HG03135 (cell line): ENCODE data around the gene GRAMD2B.
"Not testable (repeated sequence)": the region's sequence is repeated elsewhere in the genome, so short reads cannot be mapped to it uniquely, and the experiment has no call there.

Experiments
- ATAC-seq: cut with Tn5 transposase; IDR thresholded peaks from one replicate; pipeline ENCODE4 v1.9.1; 2021; ENCODE audit warnings: mild to moderate bottlenecking, moderate library complexity; ENCODE audit not compliant: unreplicated experiment

GRAMD2B gene, protein sequence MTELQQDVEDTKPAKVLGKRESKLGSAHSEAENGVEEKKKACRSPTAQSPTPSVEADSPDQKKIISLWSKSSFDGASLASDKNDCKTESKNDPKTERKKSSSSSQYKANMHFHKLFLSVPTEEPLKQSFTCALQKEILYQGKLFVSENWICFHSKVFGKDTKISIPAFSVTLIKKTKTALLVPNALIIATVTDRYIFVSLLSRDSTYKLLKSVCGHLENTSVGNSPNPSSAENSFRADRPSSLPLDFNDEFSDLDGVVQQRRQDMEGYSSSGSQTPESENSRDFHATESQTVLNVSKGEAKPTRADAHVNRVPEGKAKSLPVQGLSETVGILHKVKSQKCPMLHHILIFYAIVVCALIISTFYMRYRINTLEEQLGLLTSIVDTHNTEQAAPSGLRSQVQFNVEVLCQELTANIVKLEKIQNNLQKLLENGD

DNA sequence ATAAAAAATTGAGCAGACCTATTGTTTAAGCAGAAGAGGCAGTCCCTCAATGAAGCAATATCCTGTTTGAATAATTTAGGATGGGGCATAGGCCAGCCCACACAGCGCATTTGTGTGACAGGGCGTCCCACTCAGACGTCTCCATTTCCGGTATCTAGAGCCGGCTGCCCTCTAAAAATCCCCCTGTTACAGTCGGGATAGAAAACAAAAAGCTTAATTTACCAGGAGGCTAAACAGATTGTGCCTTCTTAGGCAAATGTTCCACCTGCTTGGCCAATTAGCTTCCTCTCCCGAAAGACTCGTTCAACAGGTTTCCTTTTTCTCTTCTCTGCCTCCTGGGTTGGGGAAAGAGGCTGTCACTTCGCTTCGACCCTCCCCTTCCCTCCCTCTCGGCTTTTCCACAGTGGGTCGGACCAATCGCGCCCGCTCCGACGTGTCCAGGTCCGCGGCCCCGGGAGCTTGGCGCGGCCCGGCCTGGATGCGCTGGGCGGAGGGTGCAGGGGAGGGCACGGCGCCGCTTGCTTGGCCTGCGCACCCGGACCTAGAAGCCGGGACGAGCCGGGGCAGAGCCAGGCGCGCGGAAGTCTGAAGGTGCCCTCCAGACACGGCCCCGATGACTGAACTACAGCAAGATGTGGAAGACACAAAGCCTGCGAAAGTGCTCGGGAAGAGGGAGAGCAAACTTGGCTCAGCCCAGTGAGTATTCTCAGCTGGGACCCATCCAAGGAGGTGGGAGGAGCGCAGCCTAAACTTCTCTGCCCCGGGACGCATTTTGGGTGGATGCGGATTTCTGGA lies at the start of gene GRAMD2B:
Gene GRAMD2B (plus strand): TSS at position 416 of the 795 bp plus-strand sequence. CDS start 198 bp downstream, at position 614.
- ATAC-seq: peak; percentile 93

DNA sequence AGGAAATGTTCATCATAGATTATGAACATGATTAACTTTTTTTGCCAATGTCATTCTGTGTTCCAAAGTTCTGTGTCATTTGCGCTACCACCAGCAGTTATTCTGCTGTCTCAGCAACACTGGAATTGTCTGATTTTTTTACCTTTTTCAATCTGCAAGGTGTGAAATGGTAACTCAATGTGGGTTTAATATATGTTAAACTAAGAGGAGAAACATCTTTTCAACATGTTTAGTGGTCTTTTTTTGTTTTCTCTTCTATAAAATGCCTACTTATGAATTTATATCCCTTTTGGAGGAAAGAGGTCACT lies 49.1 kb upstream of the GRAMD2B start:
- ATAC-seq: no peak

DNA sequence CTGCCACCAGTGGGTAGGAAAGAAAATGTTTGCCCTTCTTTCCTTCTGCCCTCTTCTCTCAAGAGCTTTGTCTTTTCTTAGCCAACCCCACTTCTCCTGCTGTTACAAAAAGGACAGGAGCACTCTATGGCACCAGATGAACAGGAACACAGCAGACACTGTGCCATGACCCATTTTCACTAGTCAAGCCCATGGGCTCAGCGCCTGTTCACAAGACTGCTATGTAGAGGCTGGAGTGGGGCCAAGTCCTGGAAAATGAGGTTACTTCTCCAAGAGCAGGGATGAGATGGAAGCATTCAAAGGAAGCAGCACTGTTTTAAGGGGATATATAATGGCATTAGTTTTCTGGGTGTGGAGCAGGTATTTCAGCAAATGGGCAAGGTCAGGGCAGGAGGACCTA lies 46.8 kb upstream of the GRAMD2B start:
- no peak for ATAC-seq

DNA sequence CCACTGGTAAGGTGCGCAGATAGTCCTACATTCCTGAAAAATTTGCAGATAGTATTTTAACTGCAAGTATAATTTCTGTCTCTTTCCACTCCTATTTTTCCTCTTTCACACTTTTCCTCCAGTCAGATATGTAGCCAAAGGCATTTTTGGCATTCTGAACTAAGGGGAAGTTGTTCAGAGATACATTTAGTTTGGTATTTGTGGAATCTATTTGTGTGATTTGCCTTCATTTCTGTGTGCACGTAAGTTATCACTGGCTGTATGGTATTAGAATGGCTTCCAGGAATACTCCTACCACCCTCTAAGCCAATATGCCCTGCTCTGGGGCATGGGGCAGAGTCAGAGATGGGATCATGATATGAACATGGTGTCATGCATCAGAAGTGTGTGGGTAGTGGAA lies 45.8 kb upstream of the GRAMD2B start:
- ATAC-seq: no peak

DNA sequence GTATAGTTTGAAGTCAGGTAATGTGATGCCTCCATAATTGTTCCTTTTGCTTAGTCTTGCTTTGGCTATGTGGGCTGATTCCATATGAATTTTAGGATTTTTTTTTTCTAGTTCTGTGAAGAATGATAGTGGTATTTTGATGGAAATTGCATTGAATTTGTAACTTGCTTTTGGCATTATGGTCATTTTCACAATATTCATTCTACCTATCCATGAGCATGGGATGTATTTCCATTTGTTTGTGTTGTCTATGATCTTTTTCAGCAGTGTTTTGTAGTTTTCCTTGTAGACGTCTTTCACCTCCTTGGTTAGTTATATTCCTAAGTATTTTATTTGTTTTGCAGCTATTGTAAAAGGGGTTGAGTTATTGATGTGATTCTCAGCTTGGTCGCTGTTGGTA lies 42.9 kb upstream of the GRAMD2B start:
- not testable (repeated sequence) for ATAC-seq

DNA sequence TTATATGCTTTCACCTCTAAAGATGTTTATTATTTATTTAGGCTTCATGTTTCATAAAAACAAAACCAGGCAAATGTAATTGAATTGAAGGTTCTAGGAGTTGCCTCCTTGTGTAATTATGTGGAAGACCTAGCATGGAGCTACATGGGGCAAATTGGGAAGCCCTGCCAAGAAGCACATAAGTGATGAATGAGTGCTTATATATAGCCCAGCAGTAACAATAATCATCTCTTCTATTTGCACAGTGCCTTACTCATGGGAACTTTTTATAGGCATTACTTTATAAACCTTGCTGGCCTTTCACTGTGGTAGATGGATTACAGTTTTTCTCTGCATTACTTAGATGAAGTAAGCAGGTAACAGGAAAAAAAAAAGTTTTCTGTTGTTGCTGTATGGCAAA lies 40.0 kb upstream of the GRAMD2B start:
- ATAC-seq: no peak

DNA sequence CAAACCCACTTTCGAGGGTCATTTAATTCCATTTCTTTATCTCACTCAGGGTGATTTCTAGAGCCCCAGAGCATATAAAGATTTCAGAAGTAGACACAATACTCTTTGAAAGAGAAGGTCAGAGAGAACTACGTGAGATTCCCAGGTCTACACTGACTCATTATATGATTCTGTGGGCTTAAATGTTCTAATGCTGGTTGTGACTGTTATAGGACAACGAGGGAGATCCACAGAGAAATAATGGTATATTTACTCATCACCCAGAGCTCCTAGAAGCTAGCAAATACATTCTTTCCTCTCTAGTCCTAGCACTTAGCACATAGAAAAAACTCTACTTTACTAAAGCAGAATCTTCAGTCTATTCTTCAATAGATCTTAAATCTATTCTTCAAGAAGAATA lies 39.4 kb upstream of the GRAMD2B start:
- ATAC-seq: no peak

DNA sequence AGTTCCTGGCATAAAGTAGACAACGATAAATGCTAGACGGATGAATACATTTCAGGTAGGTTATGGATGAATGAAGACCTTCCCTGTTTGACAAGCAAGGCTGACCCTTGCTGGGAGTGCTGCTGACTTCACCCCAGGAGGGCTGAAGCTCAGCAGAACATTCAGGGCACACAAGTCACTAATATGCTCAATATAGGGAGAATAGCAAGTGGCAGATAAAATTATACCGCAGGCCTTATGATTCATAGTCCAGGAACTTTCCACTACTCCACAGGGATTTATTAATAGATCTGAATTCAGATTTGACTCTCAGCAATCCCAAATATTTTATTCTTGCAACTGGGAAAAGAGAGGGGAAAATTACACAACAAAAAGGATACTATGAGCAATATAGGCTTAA lies 38.2 kb upstream of the GRAMD2B start:
- no peak for ATAC-seq

DNA sequence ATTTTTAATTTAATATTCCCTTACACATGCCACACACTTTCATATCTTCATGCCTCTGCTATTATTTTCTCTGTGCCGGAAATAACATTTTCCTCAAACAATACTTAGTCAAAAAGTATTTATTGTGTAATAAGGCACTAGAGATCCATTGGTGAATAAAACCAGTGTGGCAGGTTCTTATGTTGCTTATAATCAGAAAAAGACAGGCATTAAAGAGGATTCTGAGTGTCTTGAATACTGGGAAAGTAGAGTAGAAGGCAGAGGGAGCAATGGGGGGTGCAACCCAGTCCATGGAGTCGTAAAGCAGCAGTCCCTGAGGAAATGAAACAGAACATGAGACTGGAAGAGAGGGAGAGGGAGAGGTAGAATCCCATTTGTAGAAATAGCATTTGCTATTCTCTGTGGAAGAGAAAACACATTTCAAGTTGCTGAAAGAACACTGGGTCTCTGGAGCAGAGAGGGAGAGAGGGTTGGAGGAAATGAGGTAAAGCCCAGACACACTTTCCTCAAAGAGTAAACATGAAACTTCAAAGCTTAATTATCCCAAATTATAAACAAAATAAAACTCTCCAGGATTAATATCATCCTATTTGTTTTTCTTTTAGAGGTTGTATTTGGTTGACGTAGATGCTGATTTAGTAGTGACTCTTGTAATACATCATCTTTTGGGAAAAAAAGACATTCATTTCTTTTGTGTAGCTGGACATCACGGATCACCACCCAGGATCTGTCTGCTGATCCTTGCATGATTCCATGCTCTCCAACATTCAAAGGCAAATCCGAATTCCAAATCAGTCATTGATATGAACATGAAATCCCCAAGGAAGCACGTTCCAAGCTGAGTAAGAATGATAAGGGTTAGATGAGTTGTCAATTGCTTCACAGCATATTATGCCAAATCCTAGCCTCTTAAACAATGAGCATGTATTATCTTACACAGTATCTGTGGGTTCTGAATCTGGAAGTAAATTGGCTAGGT lies 37.4 kb upstream of the GRAMD2B start:
- no peak for ATAC-seq

DNA sequence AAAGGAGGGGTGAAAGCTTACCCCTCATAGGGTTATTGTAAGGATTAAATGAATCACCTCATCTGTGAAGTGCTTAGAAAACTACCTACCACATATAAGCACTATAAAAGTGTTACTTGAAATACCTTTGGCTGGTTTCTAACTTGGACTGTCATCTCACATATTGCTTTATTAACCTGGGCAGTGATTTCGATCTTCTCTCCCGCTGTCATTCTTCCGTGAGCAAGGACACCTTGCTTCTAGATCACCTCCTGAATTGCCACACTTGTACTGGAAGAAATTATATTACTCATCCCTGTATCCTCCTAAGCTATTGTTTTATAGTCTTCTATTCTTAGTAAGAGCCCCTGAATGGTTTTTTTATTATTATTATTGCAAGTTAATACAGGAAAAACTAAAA lies 34.0 kb upstream of the GRAMD2B start:
- no peak for ATAC-seq

DNA sequence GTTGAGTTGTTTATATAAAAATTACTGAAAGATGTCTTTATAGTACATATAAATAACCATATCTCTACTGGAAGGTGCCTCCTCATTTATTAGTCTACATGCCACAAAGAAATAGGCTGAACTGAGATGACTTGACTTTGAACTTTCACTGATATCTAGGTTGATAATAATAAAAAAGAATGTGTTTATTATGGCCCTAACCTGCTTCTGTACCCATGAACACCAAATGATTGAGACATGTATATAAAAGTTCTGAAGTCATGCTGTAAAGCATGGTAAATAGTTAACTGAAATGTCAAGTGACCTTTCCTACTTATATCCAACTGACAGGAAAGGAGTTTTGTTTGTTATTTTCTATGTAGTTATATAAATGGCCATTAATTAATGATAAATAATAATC lies 33.2 kb upstream of the GRAMD2B start:
- ATAC-seq: no peak

DNA sequence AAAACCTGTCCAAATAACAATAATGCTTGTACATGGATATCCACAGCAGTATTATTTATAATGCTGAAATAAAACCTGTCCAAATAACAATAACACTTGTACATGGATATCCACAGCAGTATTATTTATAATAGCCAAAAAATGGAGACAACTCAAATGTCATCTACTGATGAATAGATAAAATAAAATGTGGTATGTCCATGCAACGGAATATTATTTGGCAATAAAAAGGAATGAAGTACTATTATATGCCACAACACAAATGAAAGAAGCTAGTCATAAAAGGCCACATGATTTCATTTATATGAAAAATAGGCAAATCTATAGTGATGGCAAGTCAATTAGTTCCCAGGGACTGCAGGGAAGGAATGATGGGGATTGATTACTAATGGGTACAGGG lies 31.8 kb upstream of the GRAMD2B start:
- no peak for ATAC-seq

DNA sequence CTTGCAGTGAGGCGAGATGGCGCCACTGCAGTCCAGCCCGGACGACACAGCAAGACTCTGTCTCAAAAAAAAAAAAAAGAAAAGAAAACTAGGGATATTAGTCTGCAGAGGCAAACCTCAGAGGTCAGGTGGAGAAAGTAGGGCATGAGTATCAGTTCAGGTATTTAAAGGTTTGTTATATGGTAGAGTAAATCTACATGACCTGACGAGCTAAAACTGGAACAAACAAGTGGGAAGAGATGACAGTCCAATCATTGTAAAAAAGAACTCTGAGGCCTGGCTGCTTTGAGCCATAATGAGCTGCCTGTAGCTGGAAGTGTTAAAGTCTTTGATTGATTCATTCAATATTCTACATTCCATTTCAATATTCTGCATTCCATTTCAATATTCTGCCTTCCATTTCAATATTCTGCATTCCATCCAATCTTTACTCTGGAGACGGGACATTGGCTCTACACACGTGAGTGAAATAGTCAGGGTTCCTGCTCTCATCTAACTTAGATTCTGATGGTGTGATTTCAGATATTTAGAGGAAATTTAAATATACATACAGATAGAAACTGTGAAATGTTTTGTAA lies 28.9 kb upstream of the GRAMD2B start:
- no peak for ATAC-seq

DNA sequence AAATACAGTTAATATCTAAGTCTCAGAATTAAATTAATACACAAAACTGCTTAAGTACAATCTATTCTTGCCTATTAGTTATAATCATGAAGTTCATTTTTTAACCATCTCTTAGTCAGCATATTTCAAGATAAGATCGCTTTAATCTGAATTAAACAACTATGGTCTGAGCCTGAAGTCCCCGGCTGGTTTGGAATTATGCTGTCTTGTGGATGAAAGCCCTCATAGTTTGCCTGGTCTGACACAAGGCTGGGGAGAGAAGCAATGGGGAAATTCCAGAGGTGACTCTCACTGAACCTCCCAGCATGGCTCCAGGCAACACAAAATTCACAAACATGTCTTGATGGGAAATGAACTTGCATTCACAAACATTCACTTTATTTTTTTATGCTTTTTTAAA lies 28.0 kb upstream of the GRAMD2B start:
- ATAC-seq: no peak

DNA sequence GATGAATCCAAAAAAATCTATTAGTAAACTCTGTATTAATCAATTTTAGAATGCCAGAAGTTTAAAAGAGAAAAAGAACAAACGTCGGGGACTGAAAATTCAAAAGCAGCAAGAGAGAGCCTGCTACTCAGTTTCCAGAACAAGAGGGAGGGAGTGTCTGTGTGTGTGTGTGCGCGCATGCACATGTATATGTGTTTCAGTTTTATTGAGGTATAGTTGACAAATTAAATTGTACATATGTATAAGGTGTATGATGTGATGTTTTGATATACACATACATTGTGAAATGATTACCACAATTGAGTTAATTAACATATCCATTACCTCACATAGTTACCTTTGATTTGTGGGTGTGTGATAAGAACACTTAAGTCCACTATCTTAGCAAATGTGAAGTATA lies 27.6 kb upstream of the GRAMD2B start:
- no peak for ATAC-seq

DNA sequence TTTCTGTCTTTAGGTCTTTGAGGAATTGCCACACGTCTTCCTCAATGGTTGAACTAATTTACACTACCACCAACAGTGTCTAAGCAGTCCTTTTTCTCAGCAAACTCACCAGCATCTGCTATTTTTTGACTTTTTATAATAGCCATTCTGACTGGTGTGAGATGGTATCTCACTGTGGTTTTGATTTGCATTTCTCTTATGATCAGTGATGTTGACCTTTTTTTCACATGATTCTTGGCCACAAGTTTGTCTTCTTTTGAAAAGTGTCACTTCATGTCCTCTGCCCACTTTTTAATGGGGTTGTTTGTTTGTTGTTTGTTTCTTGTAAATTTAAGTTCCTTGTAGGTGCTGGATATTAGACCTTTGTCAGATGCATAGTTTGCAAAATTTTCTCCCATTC lies 26.5 kb upstream of the GRAMD2B start:
- ATAC-seq: not testable (repeated sequence)

DNA sequence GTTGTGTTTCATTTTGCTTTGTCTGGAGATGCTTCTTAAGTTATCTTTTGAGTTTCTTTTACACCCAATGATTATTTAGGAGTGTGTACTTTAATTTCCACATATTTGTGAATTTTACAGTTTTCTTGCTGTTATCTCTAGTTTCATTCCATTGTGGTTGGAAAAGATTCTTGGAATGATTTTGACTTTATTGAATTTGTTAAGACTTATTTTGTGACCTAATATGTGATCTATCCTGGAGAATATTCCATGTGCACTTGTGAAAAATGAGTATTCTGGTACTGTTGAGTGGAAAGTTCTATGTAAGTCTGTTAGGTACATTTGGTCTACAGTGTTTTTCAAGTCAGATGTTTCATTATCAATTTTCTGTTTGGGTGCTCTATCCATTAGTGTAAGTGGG lies 24.4 kb upstream of the GRAMD2B start:
- ATAC-seq: no peak

DNA sequence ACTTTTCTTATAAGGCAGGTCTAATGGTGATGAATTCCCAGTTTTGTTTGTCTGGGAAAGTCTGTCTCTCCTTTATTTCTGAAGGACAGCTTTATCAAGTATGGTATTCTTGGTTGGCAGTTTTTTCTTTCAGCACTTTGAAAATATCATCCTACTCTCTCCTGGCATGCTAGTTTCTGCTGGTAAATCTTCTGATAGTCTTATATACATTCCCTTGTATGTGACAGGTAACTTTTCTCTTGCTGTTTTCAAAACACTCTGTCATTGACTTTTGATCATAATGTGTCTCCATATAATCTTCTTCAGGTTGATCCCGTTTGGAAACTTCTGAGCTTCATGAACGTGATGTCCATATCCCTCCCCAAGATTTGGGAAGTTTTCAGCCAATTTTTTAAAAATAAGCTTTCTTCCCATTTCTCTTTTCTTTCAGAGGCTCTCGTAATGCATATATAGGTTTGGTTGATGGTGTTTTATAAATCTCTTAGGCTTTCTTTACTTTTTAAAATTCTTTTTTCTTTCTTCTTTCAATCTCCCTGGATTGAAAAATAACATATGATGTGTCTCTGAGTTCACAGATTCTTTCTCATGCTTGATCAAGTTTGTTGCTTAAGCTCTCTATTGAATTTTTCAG lies 22.5 kb upstream of the GRAMD2B start:
- ATAC-seq: no peak

DNA sequence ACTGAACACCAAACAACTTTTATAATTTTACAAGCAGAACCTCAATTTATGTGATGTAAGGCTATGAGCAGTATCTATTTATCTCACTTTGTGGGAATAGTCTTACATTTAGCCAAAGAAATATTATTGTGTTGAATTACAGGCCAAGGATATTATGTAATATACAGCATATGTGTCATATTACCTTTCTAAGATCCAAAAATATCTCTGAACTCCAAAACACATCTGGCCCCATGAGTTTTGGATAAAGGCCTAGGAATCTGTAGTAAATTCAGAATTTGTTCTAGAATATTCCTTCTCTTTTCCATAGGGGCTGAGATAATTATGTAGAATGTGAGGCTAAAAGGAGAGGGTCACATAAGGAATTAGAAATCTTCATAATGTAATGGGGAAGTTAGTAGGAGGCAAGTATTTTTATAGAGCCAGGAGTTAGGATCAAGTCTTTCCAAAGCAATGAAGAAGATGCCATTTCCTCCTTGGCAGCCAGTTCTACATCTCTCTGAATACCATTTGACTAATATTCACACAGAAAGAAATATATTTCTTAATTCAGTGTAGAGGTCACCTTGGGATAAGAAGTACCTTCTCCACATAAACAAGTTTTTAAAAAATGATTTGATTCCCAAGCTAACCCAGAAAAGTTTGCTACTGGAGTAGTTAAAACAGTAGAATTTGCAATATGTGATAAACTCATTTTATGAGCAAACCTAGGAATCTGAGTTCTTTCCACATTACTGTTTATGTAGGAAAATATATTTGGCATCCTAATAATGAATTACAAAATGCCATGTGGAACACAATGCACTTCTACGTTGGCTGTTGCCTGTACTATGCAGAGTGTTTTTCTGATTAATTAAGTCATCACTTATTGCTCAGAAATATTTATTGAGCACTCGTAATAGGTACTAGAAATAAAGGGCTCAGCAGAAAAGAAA lies 20.3 kb upstream of the GRAMD2B start:
- no peak for ATAC-seq
